ENCODE measurements around the gene SLC14A1.

Gene SLC14A1

DNA sequence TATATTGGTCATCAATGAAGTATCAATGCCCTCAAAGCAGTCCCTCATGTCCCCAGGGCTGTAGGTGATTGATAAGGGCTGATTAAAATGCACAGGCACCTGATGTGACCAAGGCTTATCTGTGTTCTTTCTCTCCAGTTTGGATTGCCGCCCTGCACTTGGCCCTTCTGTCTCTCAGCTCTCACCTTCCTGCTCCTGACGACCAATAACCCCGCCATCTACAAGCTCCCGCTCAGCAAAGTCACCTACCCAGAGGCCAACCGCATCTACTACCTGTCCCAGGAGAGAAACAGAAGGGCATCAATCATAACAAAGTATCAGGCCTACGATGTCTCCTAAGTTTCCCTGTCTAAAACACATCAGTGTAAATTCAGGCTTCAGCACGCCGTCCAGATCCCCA lies 41.8 kb upstream of the SLC14A1 start:
- H3K27me3 ChIP-seq: no peaks in the 10 kb centered on the region
- intact Hi-C loops (cut with DNase I; ENCODE audit: low total_unique reads): loop anchor here (10.0 kb wide), 1 partner anchor 293 kb away; no protein-coding TSS in a partner anchor

GRCh38 chr18:45684341-45685115 lies 39.5 kb upstream of the SLC14A1 start:
- Histone ChIP-seq H3K27ac (no peak overlapping the region), H3K36me3 (no peaks in the 10 kb centered on the region), H3K27me3 (no peaks in the 10 kb centered on the region), H3K4me3 (no peak overlapping the region), H3K9me3 (no peaks in the 10 kb centered on the region), H3K4me1 (no peaks in the 10 kb centered on the region)
- DNase-seq: no peak
- intact Hi-C loops (cut with DNase I; ENCODE audit: low total_unique reads): loop anchor here (10.0 kb wide), 1 partner anchor 290 kb away; no protein-coding TSS in a partner anchor
- no peak for TF ChIP-seq CTCF (IDR thresholded peaks at IDR 0.05)

More for the DNA sequence above, 41.8 kb upstream of the SLC14A1 start:
- Histone ChIP-seq H3K9me3 (no peaks in the 10 kb centered on the region), H3K36me3 (no peaks in the 10 kb centered on the region), H3K4me3 (no peak overlapping the region), H3K27ac (no peak overlapping the region), H3K4me1 (no peaks in the 10 kb centered on the region)
- TF ChIP-seq CTCF (IDR thresholded peaks at IDR 0.05): no peak
- DNase-seq: no peak

- DNase-seq: no peak
These were observed 36.9 kb upstream of the SLC14A1 start for GRCh38 chr18:45686891-45687611.

GRCh38 chr18:45687621-45688020 lies 36.4 kb upstream of the SLC14A1 start:
- no peak for TF ChIP-seq CTCF (IDR thresholded peaks at IDR 0.05)
- no peak for DNase-seq
- no peak overlapping the region for H3K4me3 ChIP-seq
- no peaks in the 10 kb centered on the region for H3K9me3 ChIP-seq
- H3K36me3 ChIP-seq: no peaks in the 10 kb centered on the region
- intact Hi-C loops (cut with DNase I; ENCODE audit: low total_unique reads): loop anchor here (10.0 kb wide), 1 partner anchor 287 kb away; no protein-coding TSS in a partner anchor
- H3K4me1 ChIP-seq: no peaks in the 10 kb centered on the region
- no peak overlapping the region for H3K27ac ChIP-seq
- no peaks in the 10 kb centered on the region for H3K27me3 ChIP-seq

More at GRCh38 chr18:45686891-45687611, 36.9 kb upstream of the SLC14A1 start:
- Histone ChIP-seq H3K4me3 (no peak overlapping the region), H3K9me3 (no peaks in the 10 kb centered on the region), H3K36me3 (no peaks in the 10 kb centered on the region), H3K4me1 (no peaks in the 10 kb centered on the region), H3K27ac (no peak overlapping the region), H3K27me3 (no peaks in the 10 kb centered on the region)
- no peak for TF ChIP-seq CTCF (IDR thresholded peaks at IDR 0.05)
- intact Hi-C loops (cut with DNase I; ENCODE audit: low total_unique reads): loop anchor here (10.0 kb wide), 1 partner anchor 288 kb away; no protein-coding TSS in a partner anchor

DNA sequence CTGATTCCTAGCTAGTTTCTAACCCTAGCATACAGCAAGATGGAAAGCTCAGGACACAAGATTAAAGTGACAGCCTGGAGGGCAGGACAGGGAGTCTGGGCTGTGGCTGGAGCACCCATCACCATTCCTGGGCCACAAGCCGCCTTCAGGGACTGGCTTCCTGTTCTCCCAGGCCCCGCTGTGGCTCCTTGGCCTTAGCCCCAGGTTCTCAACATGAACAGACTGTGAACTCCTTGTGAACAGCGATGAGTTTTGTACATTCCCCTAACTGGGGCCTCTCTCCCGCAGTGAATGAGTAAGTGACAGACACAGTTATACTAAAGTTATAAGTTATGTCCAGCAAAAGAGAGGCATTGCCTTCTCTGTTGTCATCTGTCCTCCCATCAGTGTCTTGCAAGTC lies 35.9 kb upstream of the SLC14A1 start:
- no peak for TF ChIP-seq CTCF (IDR thresholded peaks at IDR 0.05)
- Histone ChIP-seq H3K4me1 (no peaks in the 10 kb centered on the region), H3K36me3 (no peaks in the 10 kb centered on the region), H3K9me3 (no peaks in the 10 kb centered on the region), H3K4me3 (no peak overlapping the region), H3K27me3 (no peaks in the 10 kb centered on the region), H3K27ac (no peak overlapping the region)
- DNase-seq: no peak
- intact Hi-C loops (cut with DNase I; ENCODE audit: low total_unique reads): loop anchor here (10.0 kb wide), 1 partner anchor 287 kb away; no protein-coding TSS in a partner anchor
